GM19452 (cell line): ENCODE results near the gene SLC41A2.
A peak's percentile ranks its signal among the peaks of the same experiment; 100 is the strongest.
"Not testable (repeated sequence)": the region's sequence is repeated elsewhere in the genome, so short reads cannot be mapped to it uniquely, and the experiment has no call there.

Experiments
- ATAC-seq: cut with Tn5 transposase; IDR thresholded peaks from one replicate; pipeline ENCODE4 v1.9.1; 2021; ENCODE audit not compliant: unreplicated experiment

SLC41A2 gene, protein sequence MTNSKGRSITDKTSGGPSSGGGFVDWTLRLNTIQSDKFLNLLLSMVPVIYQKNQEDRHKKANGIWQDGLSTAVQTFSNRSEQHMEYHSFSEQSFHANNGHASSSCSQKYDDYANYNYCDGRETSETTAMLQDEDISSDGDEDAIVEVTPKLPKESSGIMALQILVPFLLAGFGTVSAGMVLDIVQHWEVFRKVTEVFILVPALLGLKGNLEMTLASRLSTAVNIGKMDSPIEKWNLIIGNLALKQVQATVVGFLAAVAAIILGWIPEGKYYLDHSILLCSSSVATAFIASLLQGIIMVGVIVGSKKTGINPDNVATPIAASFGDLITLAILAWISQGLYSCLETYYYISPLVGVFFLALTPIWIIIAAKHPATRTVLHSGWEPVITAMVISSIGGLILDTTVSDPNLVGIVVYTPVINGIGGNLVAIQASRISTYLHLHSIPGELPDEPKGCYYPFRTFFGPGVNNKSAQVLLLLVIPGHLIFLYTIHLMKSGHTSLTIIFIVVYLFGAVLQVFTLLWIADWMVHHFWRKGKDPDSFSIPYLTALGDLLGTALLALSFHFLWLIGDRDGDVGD

DNA sequence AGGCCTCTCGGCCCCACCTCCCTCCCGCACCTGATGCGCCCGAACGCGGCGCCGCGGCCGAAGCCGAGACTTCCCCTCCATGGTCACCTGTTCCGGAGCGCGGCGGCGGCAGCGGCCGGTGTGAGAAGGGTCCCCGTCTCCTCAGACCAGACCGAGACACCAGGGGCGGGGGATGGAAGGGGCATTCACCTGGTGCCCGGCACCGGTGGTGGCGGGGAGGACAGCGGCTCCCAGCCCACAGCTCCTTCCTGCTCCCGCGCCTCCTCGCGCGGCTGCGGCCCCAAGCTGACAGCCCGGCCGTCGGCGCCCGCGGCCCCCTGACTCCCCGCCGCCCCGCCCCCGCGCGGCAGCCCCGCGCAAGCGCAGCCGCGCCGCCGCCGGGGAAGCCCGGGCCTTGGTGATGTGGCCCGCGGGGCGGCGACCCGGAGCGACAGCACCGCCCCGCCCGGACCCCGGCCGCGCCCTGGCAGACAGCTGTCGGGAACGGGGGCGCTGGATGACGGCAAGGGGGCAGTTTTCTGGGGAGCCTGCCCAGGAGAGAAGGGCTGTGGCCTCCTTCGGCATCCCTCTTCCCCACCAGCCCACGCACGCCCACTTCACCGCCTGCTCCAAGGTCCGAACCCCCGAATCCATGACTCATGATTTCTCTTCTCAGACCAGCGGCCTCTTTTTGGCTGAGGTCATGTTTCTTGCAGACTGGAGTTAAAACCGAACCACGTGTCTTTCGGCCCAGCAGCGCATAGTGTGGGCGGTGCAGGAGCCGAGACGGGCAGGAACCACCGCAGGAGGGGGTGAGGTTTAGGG, at the start of gene SLC41A2:
TSS of gene SLC41A2 (minus strand) at position 290 of the 804 bp plus-strand sequence. CDS start 29,763 bp downstream, outside the sequence.
- peak; percentile 77 for ATAC-seq

DNA sequence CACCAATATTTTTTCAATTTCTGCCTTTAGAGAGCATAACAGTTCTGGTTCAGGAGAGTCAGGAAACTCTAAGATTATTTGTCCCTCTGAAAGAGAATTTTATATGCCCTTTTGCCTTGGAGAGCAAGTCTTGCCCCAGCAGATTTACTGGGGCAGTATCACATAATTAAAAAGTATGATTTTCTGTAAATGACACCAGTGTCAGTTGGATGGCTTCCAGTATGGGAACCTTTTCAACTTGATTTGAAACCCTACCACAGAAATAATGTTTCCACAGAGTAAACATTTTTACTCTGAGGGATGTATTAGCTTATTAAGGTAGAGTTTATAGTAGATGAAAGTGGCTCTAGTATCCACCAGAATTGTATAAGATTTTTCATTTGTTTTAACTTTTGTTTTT, 43.4 kb upstream of the SLC41A2 start:
- ATAC-seq: no peak

DNA sequence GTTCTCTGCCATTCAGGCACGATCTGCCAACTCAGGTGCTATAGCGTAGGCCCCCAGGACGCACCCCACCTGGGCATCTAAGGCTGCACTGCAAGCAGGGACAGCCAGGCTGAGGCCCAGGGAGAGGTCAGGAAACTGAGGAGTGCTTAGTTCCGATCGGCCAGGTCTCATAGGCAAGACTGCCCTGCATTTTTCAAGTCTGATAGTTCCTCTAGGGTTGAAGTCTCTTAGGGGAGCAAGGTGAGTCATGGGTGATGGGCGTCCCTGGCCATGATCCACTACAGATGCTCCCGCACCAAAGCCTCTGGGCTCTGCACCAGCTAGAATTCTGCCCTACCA, 41.2 kb upstream of the SLC41A2 start:
- no peak for ATAC-seq

DNA sequence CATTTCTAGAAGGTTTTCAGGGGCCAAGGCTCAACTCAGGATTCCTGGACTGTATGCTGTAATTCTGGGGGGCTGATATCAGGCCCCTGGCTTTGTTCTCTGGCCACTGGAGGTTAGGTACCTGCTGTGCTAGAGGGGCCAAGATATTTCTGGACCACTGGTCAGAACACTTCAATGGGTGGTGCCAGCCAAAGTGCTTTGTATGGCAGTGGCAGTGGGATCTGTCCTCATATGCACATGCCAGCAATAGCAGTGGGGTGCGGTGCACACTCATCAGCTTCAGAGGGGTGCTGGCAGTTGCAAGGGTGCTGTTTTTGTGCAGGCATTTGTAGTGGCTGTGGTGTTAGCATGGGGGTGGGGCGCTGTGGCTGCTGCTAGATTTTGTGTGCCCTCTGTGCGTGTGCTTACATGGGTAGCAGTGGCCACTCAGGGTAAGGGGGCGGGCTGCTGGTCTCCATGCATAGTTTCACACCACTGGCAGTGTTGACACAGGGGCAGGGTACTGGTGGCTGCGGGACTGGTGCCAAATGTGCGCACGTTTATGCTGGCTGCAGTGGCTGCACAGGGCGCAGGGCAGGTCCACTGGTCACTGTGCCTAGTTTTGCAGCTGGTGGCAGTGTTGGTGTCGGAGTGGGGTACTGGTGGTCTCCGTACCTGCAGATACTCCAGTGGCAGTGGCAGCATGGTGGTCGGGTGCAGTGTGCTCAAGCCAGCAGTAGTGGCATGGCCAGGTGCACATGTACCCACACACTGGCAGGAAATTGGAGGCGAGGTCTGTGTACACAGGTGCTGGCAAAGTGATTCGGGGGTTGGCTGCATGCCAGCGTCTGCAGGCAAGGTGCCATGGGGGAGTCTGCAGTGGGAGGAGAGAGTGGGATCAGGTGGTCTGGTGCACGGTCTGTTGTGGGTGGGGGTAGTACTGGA, 40.6 kb upstream of the SLC41A2 start:
- ATAC-seq: no peak

DNA sequence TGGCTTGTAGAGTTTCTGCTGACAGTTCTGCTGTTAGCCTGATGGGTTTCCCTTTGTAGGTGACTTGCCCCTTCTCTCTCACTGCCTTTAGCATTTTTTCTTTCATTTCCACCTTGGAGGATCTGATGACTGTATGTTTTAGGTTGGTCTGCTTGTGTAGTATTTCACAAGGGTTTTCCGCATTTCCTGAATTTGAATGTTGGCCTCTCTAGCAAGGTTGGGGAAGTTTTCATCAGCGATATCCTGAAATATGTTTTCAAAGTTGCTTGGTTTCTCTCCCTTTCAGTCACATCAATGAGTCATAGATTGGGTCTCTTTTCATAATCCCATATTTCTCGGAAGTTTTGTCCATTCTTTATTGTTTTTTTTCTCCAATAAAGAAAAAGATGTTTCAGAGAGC, 39.5 kb upstream of the SLC41A2 start:
- no peak for ATAC-seq

DNA sequence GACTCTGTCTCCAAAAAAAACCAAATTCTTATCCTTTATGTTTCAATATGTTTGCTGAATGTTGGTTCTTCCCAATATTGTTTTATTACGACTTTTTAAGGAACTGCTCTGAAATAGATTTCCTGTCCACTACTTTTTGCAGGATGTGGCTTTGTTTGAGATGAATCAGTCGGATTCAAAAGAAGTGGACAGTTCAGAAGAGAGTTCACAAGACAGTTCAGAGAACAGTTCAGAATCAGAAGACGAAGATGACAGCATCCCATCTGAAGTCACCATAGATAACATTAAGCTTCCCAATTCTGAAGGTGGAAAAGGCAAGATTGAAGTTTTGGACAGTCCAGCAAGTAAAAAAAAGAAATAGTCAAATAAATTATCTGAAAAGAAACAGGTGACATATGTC, 36.2 kb upstream of the SLC41A2 start:
- no peak for ATAC-seq

DNA sequence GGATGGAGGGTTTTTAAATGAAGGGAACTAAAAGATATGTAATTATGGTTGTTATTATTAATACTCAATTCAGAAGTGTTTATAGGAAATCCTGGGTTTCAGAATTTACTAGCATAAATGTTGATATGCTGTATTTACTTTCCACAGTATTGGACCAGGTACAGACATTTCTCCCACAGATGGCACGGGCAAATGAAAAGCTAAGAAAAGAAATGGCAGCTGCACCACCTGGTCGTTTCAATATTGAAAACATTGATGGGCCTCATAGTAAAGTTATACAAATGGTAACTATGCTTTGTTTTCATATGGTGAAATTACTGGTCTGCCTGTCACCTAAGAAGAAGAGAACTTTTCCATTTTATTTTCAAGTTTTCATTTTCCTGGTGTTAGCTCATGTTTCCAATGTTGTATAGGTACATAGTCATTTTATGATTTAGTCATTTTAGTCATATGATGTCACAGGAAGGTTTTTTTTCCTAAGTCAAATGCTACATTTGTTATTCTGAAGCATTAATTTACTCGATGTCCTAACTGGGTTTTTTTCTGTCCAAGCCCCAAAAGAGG, 33.6 kb upstream of the SLC41A2 start:
- no peak for ATAC-seq

DNA sequence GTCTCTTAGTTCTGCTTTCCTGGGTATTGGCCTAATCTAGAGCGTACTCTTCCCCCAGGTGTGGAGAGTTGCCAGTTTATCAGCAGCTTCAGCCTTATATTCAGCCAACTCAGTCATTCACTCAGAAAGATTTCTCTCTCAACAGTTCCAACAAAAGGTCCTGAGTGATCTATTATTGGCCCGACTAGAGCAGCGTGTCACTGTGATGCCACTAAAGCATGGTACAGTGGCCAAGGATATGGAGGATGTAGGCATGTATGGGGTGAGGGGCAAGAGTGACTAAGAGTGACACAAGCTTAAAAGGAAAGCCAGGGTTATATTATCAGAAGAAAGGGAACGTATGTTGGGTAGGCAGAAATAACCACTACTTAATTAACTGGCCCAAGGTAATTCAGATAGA, 32.9 kb upstream of the SLC41A2 start:
- no peak for ATAC-seq

DNA sequence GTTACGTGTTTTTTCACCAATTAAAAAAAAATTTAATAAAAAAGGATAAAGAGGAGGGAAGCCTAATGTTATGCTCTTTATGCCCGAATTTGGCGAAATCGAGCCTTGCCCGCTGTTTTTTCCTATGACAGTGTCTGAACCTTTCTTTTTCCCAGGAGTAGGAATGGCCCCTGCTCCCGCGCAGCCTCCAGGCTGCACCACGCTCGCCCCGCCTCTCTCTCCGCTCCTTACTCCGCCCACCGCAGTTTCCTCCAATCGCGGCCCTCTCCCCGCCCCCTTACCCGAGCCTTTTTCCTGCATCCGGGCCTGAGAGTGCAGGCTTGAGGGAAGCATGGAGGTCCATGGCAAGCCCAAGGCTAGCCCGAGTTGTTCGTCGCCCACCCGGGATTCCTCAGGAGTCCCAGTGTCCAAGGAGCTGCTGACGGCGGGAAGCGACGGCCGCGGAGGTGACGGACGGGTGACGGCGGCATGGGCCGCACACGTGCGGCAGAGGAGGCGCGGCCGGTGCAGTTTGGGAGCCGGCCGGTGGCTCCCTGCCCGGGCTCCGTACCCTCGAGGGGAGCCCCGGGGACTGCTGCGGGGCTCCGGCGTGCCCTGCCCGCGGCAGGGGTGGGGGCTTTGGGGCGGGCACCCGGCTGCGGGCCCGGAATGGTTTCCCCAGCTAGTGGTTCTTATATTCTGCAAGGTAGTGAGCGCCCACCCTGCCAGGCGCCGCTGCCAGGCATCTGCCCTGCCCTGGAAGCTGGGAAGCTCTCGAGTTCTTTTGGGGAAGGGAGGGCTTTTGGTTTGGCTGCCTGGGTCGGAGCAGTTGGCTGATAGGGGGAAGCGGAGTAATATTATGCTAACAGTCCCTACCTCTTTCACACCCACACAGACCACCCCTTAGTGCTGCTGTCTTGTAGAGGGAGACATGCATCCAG, 28.2 kb upstream of the SLC41A2 start, which contains the start of gene NOPCHAP1:
TSS of gene NOPCHAP1 (plus strand) at position 295 of the 920 bp plus-strand sequence. CDS start at position 332, 37 bp downstream.
- peak; percentile 90 for ATAC-seq

DNA sequence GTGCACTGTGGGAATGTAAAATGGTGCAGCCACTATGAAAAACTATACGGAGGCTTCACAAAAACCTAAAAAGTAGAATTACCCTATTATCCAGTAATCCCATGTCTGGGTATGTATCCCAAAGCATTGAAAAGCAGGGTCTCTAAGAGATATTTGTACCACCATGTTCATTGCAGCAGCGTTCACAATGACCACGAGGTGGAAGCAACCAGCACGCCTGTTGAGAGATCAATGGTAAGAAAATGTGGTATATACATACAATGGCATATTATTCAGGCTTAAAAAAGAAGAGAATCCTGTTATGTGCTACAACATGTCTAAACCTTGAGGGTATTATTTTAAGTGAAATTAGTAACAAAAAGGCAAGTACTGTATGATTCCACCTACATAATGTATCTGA, 27.1 kb upstream of the SLC41A2 start:
- ATAC-seq: no peak

DNA sequence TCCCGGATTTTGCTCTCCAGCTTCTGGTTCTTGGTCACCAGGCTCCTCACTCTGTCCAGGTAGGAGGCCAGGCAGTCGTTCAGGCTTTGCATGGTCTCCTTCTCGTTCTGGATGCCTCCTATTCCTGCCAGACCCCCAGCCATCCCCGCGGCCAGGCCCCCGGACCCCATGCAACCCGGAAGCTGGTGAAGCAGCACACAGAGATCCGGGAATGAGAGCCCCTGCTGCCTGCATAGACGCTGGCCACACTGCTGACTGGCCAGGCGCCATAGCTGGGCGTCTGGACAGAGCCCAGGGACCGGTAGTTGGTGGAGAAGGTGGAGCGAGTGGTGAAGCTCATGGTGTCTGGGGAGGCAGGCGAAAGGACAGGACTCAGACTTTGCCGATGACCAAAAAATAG, 19.6 kb upstream of the SLC41A2 start:
- not testable (repeated sequence) for ATAC-seq

DNA sequence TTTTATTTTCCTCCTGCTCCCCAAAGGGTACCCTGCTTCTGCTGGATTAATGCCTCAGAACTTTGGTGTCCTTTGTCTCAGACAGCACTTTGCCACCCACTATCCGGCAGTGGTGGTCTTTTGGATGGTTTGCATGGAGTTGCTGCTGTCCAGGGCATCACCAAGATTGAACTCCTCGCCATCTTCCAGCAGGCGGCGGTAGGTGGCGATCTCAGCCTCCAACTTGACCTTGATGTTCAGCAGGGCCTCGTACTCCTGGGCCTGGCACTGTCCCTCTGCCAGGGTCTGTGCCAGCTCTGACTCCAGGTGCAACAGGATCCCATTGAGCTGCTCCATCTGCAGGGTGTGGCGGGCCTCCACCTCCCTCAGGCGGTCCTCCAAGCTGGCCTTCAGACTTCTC, 18.6 kb upstream of the SLC41A2 start:
- no peak for ATAC-seq

DNA sequence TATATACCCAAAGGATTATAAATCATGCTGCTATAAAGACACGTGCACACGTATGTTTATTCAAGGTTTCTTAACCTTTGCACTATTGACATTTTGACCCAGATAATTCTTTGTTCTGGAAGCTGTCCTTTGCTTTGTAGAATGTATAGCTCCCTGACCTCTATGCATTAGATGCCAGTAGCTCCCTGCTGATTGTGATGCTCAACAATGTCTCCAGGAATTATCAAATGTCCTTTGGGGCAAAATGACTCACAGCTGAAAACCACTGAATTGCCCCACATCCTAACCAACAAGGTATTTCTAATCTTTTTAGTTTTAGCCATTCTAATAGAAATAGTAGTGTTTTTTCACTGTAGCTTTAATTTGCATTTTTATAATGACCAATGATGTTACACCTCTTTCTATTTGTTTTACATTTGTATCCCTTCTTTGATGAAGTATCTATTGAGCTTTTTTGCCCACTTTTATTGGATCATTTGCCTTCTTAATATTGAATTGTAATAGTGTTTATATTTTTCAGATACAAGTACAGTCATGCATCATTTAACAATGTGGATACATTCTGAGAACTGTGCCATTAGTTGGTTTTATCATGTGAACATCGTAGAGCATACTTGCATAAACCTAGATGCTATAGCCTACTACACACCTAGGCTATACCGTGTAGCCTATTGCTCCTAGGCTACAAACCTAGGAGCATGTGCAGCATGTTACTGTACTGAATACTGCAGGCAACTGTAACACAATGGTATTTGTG, 17.7 kb upstream of the SLC41A2 start:
- no peak for ATAC-seq

DNA sequence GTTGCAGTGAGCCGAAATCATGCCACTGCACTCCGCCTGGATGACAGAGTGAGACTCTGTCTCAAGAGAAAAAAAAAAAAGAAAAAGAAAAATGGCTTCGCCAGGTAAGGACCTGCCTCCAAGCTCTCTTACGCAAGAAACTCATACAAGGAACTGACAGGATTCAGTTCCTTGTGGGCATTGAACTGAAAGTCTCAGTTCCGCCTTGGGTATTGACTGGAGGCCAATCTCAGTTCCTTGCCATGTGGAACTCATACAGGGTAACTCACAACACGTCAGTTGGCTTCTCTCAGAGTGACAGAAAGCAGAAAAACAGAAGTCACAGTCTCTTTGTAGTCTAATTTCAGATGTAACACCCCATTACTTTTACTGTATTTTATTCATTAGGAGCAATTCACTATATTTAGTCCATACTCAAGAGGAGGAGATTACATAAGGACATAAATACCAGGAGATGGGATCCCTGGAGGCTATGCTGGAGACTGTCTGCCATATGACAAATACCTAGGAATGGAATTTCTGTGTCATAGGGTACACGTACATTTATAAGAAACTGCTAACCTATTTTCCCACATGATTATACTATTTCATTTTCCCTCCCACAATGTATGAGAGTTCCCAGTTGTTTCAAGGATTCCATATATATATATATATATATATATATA, 16.7 kb upstream of the SLC41A2 start:
- ATAC-seq: peak; percentile 100

DNA sequence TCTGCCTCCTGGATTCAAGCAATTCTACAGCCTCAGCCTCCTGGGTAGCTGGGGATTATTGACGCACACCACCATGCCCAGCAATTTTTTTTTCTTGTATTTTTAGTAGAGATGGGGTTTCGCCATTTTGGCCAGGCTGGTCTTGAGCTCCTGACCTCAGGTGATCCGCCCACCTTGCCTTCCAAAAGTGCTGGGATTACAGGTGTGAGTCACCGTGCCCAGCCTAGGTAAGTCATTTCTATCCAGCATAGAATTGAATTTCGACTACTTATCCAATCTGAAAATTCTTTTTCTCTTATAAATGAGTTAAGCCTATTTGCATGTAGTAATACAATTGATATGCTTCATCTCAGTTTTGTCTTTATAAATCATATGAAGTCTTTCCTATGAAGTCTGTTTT, 15.2 kb upstream of the SLC41A2 start:
- ATAC-seq: no peak

DNA sequence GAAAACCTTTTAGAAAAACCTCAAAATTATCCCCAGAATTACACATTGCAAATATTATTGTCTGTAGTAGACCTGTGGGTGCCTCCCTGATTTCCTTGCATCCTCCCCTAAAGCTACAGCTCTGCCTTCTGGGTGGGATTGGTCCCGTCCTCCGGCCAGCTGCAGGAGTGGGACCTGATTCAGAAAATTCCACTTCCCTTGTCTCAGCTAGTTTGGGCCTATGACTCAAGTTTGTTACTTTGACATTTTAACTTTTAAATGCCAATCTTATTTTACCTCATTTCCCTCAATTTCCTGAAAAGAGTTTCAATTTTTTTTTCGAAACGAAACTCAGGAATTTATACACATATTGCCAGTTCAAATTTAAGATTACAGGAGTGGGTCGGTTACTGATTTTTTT, 13.2 kb upstream of the SLC41A2 start:
- ATAC-seq: no peak

DNA sequence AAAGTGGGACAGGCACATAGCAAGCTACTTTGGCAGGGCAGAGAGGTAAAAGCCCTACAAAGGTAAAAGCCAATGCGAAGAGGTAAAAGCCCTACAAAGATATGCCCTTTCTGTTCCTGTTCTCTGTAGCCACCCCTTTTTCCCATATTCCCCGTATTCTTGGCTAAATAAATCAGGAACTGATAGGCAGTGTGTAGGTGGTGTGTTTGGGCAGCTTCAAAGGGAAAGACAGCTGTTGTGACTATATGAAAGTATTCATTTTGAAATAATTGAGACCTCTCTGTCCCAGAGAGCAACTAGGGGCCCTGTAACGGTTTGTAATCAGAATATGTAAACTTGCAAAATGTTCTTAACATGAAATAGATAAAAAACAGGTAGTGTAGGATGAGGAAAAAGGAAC, 11.3 kb upstream of the SLC41A2 start:
- no peak for ATAC-seq

DNA sequence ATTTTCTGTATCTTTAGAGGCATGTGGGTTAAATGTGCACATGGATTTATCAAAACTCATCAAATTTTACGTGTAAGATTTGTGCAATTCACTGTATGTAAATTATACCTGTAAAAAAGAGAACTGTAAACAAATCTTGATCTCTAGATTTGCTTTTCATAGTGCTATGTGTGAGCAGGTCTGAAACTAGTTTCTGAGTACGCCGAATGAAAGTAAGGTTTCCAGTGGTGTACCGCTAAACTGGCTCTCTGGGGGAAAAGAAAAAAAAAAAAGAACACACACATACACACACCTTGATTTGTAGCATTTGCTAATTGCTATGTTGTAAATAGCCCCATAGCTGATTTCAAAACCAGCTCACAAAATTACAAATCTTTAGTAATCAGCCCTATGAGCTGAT, 8.6 kb upstream of the SLC41A2 start:
- ATAC-seq: peak; percentile 87
